GM10248 (cell line): ENCODE measurements around the gene PON2.
"Not testable (repeated sequence)": the region's sequence is repeated elsewhere in the genome, so short reads cannot be mapped to it uniquely, and the experiment has no call there.

ENCODE experiments used
- CTCF ChIA-PET: fragments of 300-600 bp; sonication (Branson Sonifier 250); formaldehyde crosslinking; extraction: SDS; loops from one replicate; lab custom pipeline; 2021; ENCODE audit warnings: antibody characterized with exemption; lab: Yijun Ruan, JAX
- POLR2A ChIA-PET: fragments of 350-650 bp; sonication (Branson Sonifier 250); formaldehyde crosslinking; extraction: SDS; loops from one replicate; lab custom pipeline; 2020; ENCODE audit warnings: antibody characterized with exemption; lab: Yijun Ruan, JAX
- DNase-seq: peaks from one replicate; pipeline ENCODE4 v3.0.0; 2012; ENCODE audit errors: extremely low spot score
- TF ChIP-seq, protein P1 (sequence below): IDR thresholded peaks from 2 replicates; pipeline ENCODE4 v1.5.1; 2012; ENCODE audit warnings: mild to moderate bottlenecking, low read depth; ENCODE audit errors: extremely low read depth, missing control alignments, control extremely low read depth

The PON2 gene

DNA sequence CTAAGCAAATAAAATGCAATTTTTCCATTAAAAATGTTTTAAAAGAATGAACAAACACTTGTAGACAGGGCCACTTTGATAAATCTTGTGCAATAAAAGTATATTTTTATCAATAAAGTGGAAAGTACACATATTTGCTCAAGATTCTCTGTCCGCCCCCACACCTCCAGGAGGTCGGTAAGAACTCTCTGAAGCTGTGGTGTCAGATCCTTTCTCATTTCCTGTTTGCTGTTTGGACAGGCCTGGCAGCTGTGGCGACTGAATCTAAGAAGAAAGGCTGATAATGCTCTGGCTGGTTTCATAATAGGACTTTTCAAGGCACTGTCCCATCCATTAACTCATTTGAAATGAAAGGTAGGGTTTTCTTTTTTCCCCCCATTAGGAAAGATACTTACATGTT is 35.6 kb upstream of the PON2 start:
- TF ChIP-seq, protein P1, sequence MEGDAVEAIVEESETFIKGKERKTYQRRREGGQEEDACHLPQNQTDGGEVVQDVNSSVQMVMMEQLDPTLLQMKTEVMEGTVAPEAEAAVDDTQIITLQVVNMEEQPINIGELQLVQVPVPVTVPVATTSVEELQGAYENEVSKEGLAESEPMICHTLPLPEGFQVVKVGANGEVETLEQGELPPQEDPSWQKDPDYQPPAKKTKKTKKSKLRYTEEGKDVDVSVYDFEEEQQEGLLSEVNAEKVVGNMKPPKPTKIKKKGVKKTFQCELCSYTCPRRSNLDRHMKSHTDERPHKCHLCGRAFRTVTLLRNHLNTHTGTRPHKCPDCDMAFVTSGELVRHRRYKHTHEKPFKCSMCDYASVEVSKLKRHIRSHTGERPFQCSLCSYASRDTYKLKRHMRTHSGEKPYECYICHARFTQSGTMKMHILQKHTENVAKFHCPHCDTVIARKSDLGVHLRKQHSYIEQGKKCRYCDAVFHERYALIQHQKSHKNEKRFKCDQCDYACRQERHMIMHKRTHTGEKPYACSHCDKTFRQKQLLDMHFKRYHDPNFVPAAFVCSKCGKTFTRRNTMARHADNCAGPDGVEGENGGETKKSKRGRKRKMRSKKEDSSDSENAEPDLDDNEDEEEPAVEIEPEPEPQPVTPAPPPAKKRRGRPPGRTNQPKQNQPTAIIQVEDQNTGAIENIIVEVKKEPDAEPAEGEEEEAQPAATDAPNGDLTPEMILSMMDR, result no peak
- peak; percentile 45 for DNase-seq
- ChIA-PET POLR2A (no interaction called here), CTCF (interaction anchor here (1.0 to 5.0 kb wide), 2 partner anchors 7 to 15 kb away, joined by 3 to 36 read pairs; no protein-coding TSS in a partner anchor)

DNA sequence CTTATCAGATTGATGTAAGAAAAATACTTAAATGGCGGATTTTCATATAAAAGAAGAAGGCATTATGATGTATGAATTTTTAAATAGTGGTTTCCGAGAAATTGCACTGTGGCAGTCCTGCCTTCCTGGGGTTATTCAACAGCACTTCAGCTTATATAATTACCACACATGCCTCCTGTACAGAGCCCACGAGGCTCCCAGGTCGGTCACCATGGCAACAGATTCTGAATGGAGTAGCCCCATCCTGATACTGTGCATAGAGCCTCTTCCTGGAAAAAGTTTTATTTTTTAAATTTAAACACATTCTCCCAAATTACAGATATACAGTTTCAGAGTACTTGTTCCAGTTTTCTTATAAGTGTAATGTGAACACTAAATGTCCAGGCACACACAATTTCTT is 35.0 kb upstream of the PON2 start:
- CTCF ChIA-PET, result interaction anchor here (1.0 to 5.0 kb wide), 3 partner anchors 7 to 221 kb away, joined by 3 to 36 read pairs (median 3); no protein-coding TSS in a partner anchor
- no peak for DNase-seq
- POLR2A ChIA-PET, result no interaction called here
- TF ChIP-seq, protein P1, result no peak

DNA sequence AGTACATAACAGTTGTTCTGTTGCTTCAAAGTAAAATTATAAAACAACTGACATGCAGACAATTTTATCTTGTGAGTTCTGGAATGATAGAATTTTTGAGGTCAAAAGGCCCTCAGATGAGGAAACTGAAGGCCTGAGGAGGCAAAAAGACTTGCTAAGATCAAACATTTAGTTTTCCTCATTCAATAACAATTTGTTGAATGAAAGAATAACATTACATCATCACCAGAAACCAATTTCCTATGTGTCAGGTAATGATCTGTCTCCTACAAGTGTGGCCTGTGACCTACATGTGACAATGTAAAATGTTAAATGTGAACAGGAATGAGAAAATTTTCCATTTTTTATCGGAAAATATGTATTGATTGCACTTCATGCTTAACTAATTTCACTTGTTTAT is 34.4 kb upstream of the PON2 start:
- ChIA-PET POLR2A (no interaction called here), CTCF (interaction anchor here (1.0 to 5.0 kb wide), 2 partner anchors 8 to 221 kb away, joined by 3 to 36 read pairs; no protein-coding TSS in a partner anchor)
- DNase-seq, result no peak
- TF ChIP-seq, protein P1, result no peak

DNA sequence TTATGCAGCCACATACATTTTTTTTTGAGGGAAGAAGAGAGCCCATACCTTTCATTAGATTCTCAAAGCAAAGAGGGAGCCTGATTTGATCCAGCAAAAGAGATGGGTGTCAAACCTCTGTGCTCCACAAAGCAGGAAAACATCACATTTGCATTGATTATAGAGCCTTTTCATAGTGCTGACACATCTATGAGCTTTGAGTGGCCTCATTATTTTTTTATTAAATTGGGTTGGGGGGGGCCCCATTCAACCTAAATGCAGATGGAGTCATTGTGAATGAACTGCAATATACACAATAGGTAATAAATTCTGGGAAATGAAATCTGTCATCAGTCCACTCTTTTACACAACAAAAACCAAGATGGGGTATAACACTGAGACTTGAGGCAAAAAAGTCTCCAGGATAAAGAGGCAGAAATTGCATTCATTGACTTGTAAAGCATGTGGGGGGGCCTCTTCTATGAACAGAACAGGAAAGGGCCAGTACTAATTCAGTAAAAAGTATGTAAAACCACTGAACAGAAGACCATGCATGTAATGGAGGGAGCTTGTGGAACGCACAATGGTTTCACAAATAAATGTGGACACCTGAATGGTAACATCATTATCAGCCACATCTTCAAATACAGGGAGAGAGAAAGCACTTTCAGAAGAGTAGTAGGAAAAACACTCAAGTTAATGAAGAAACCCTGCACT is 33.2 kb upstream of the PON2 start:
- ChIA-PET CTCF (interaction anchor here (1.6 to 5.0 kb wide), 2 partner anchors 9 to 14 kb away, joined by 4 to 36 read pairs; no protein-coding TSS in a partner anchor), POLR2A (no interaction called here)
- no peak for DNase-seq
- TF ChIP-seq, protein P1, result no peak

DNA sequence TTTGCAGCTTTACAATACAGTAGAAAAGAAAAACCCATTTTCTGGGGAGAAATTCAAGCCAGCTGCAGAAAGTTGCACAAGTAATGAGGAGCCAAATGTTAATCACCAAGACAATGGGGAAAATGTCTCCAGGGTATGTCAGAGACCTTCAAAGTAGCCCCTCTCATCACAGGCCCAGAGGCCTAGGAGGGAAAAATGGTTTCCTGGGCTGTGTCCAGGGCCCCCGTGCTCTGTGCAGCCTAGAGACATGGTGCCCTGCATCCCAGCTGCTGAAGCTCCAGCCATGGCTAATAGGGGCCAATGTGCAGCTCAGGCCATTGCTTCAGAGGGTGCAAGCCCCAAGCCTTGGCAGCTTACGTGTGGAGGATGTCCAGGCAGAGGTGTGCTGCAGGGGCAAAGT is 25.8 kb upstream of the PON2 start:
- POLR2A ChIA-PET, CTCF ChIA-PET: not testable (repeated sequence)

DNA sequence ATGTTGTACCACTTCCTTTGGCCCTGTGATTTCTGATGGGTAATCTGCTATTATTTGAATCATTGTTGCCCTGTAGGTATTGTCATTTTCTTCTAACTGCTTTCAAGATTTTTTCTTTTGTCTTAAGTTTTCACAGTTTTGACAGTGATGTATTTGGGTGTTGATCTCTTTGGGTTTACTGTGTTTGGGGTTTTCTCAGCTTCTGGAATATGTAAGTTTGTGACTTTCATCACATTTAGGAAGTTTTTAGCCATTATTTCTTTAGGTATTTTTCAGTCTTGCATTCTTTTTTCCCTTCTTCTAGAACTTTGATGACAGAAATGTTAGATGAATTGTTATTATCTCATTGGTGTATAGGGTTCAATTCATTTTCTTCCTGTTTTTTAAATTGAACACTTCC is 23.1 kb upstream of the PON2 start:
- ChIA-PET CTCF (no interaction called here), POLR2A (no interaction called here)
- DNase-seq, result no peak
- TF ChIP-seq, protein P1, result no peak

More for the DNA sequence above, 25.8 kb upstream of the PON2 start:
- DNase-seq, result not testable (repeated sequence)

DNA sequence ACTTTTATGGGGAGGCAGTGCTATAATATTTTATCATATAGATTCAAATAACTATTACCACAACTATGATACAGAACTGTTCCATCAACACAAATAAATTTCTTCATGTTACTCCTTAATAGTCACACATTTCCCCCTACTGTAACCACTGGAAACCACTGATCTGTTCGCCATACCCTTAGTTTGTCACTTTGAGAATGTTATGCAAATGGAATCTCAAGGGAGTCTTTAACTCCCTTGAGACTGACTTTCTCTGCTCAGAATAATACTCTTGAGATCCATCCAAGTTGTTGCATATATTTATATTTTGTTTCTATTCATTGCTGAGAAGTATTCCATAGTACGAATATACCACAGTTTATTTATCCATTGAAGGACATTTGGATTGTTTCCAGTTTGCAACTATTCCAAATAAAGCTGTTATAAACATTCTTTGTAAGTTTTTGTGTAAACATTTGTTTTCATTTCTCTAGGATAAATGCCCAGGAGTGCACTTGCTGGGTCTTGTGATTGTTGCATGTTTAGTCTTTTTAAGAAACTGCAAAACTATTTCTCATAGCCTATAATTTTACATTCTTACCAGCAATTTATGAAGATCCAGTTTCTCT is 19.7 kb upstream of the PON2 start:
- POLR2A ChIA-PET, result no interaction called here
- TF ChIP-seq, protein P1, result no peak
- DNase-seq, result no peak
- CTCF ChIA-PET, result interaction anchor here (0.8 to 1.6 kb wide), 2 partner anchors 16 to 19 kb away, joined by 3 to 4 read pairs; no protein-coding TSS in a partner anchor
